ENCODE measurements around the gene ANKRD31.
"Not testable (repeated sequence)": the region's sequence is repeated elsewhere in the genome, so short reads cannot be mapped to it uniquely, and the experiment has no call there.

ANKRD31 gene

DNA sequence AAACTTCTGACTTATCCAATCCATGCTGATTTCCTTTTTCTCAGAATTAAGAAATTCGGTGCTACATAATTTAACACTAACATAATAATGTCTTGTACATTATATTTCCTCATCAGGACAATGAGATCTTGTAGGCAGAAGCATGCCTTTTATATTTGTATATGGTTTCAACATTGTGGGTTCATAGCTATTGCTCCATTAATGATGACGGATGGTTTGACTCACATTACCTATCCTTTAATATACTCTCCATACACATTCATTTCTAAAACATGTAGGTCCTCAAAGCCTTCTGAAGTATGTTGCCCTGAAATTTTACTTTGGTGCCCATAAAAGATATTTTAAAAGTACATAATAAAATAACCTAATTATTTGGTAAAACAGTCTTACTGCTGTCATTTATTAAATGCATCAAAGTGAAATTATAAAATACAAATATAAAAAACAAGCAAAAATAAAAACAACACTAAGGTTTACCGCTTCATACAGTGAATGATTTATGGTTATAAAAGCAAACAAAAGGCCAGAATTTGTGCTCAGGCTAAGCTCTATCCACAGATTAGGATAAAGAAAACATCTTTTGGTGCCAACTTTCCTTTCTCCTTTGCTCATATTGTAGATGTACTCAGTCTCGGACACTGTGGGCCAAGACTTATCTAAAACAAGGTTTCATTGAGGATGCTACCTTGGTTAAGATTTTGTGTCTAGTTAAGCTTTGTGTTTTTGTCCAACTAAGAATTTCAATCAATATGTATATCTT, 123.1 kb downstream of the ANKRD31 start:
- H3K4me3 ChIP-seq (ENCODE audit: low read length), result no peak overlapping the region
- TF ChIP-seq, protein P1, sequence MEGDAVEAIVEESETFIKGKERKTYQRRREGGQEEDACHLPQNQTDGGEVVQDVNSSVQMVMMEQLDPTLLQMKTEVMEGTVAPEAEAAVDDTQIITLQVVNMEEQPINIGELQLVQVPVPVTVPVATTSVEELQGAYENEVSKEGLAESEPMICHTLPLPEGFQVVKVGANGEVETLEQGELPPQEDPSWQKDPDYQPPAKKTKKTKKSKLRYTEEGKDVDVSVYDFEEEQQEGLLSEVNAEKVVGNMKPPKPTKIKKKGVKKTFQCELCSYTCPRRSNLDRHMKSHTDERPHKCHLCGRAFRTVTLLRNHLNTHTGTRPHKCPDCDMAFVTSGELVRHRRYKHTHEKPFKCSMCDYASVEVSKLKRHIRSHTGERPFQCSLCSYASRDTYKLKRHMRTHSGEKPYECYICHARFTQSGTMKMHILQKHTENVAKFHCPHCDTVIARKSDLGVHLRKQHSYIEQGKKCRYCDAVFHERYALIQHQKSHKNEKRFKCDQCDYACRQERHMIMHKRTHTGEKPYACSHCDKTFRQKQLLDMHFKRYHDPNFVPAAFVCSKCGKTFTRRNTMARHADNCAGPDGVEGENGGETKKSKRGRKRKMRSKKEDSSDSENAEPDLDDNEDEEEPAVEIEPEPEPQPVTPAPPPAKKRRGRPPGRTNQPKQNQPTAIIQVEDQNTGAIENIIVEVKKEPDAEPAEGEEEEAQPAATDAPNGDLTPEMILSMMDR (conservative IDR thresholded peaks at IDR 0.05; ENCODE audit: low read length), result no peak
- no peak for DNase-seq (ENCODE audit: low read depth)

GRCh38 chr5:75108931-75109596, 127.6 kb downstream of the ANKRD31 start:
- no peak overlapping the region for H3K4me3 ChIP-seq (ENCODE audit: low read length)
- TF ChIP-seq, protein P1 (conservative IDR thresholded peaks at IDR 0.05; ENCODE audit: low read length), result no peak

DNA sequence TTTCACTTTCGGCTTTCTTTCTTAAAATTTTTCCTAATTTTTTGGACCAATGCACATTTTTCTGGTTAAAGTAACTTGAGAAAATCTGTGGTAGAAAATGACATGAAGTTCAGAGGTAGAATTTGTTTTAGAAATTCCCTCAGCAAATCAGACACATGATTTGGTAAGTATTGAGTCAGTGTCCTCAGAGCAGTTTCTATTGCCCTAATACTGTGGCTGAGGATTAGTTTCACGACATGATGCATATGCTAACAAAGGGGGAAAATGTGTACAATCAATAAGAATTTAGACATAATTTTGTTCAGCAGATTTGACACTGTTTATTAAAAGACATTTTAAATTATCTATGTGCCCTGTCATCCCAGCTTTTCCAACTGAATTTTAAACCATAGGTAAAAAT, 128.2 kb downstream of the ANKRD31 start:
- no peak overlapping the region for H3K4me3 ChIP-seq (ENCODE audit: low read length)
- TF ChIP-seq, protein P1 (conservative IDR thresholded peaks at IDR 0.05; ENCODE audit: low read length), result no peak
- no peak for DNase-seq (ENCODE audit: low read depth)

More at GRCh38 chr5:75108931-75109596, 127.6 kb downstream of the ANKRD31 start:
- no peak for DNase-seq (ENCODE audit: low read depth)

GRCh38 chr5:75095956-75096355, 140.7 kb downstream of the ANKRD31 start:
- not testable (repeated sequence) for H3K4me3 ChIP-seq (ENCODE audit: low read length)
- peak; percentile 29 for DNase-seq (ENCODE audit: low read depth)

GRCh38 chr5:75091597-75091996, 145.1 kb downstream of the ANKRD31 start:
- TF ChIP-seq, protein P1 (conservative IDR thresholded peaks at IDR 0.05; ENCODE audit: low read length), result no peak
- no peak overlapping the region for H3K4me3 ChIP-seq (ENCODE audit: low read length)
- peak; percentile 2 for DNase-seq (ENCODE audit: low read depth)

GRCh38 chr5:75089662-75090061, 147.0 kb downstream of the ANKRD31 start:
- TF ChIP-seq, protein P1 (conservative IDR thresholded peaks at IDR 0.05; ENCODE audit: low read length), result no peak
- no peak overlapping the region for H3K4me3 ChIP-seq (ENCODE audit: low read length)
- no peak for DNase-seq (ENCODE audit: low read depth)

GRCh38 chr5:75089137-75089536, 147.5 kb downstream of the ANKRD31 start:
- TF ChIP-seq, protein P1 (conservative IDR thresholded peaks at IDR 0.05; ENCODE audit: low read length), result no peak
- H3K4me3 ChIP-seq (ENCODE audit: low read length), result no peak overlapping the region
- DNase-seq (ENCODE audit: low read depth), result no peak
